Neural progenitor cell (in vitro differentiated cells): ENCODE results near the gene AJAP1. TPM values are rescaled to one million over a fixed set of nuclear protein-coding genes. Genes with fewer than 3 reads are reported as not detected.

Experiments used
- DNase-seq: peaks from one replicate; pipeline ENCODE4 v3.0.0-alpha.2; 2016; ENCODE audit warnings: low spot score
- H2AFZ ChIP-seq: fragments of 200-600 bp; sonication (generic); replicated peaks from 2 replicates; pipeline ENCODE4 v1.6.1; 2016; ENCODE audit warnings: antibody characterized with exemption
- H3F3A ChIP-seq: fragments of 200-600 bp; sonication (generic); 2 replicates; pipeline ENCODE4 v1.6.1; 2016; ENCODE audit warnings: antibody characterized with exemption, low read depth
- H3K27ac ChIP-seq: fragments of 200-600 bp; sonication (generic); 2 replicates; pipeline ENCODE4 v1.5.1; 2016; ENCODE audit warnings: mild to moderate bottlenecking
- H3K27me3 ChIP-seq: fragments of 200-600 bp; sonication (generic); 2 replicates; pipeline ENCODE4 v1.6.1; 2016; ENCODE audit warnings: mild to moderate bottlenecking, moderate library complexity
- H3K36me3 ChIP-seq: fragments of 200-600 bp; sonication (generic); 2 replicates; pipeline ENCODE4 v1.5.1; 2016
- H3K4me1 ChIP-seq: fragments of 200-600 bp; sonication (generic); 2 replicates; pipeline ENCODE4 v1.6.1; 2016; ENCODE audit warnings: mixed run types
- H3K4me2 ChIP-seq: fragments of 200-600 bp; sonication (generic); 2 replicates; pipeline ENCODE4 v1.6.1; 2016
- H3K4me3 ChIP-seq: fragments of 200-600 bp; sonication (generic); 2 replicates; pipeline ENCODE4 v1.5.1; 2016
- H3K79me2 ChIP-seq: fragments of 200-600 bp; sonication (generic); 2 replicates; pipeline ENCODE4 v1.6.1; 2016; ENCODE audit warnings: low read depth
- H3K9ac ChIP-seq: fragments of 200-600 bp; sonication (generic); 2 replicates; pipeline ENCODE4 v1.6.1; 2016
- H3K9me3 ChIP-seq: fragments of 200-600 bp; sonication (generic); 2 replicates; pipeline ENCODE4 v1.5.1; 2016; ENCODE audit warnings: low read depth
- H4K20me1 ChIP-seq: fragments of 200-600 bp; sonication (generic); 2 replicates; pipeline ENCODE4 v1.6.1; 2016; ENCODE audit warnings: low read depth
- H3K27ac Mint-ChIP-seq: 3 replicates; pipeline ENCODE4 v1.8.0; 2021; ENCODE audit warnings: mixed read lengths
- H3K27me3 Mint-ChIP-seq: 2 replicates; pipeline ENCODE4 v1.8.0; 2022; ENCODE audit warnings: low read depth, mild to moderate bottlenecking, inconsistent platforms, moderate library complexity, mixed read lengths; ENCODE audit not compliant: insufficient read depth
- H3K36me3 Mint-ChIP-seq: 3 replicates; pipeline ENCODE4 v1.8.0; 2021; ENCODE audit warnings: mixed read lengths
- H3K4me1 Mint-ChIP-seq: 3 replicates; pipeline ENCODE4 v1.8.0; 2021; ENCODE audit warnings: mixed read lengths
- H3K4me3 Mint-ChIP-seq: 3 replicates; pipeline ENCODE4 v1.8.0; 2021; ENCODE audit warnings: mild to moderate bottlenecking, moderate library complexity, mixed read lengths
- H3K9me3 Mint-ChIP-seq: 3 replicates; pipeline ENCODE4 v1.8.0; 2020; ENCODE audit warnings: mixed read lengths
- CTCF ChIP-seq: fragments of 200-600 bp; sonication (generic); IDR thresholded peaks from 2 replicates; pipeline ENCODE4 v1.5.1; 2017; ENCODE audit warnings: antibody characterized with exemption, mild to moderate bottlenecking
- EZH2 ChIP-seq: fragments of 200-600 bp; sonication (generic); IDR thresholded peaks from 2 replicates; pipeline ENCODE4 v1.6.1; 2017; ENCODE audit warnings: antibody characterized with exemption, mild to moderate bottlenecking, moderate library complexity
- EZH2phosphoT487 ChIP-seq: fragments of 200-600 bp; sonication (generic); IDR thresholded peaks from 2 replicates; pipeline ENCODE4 v1.6.1; 2017; ENCODE audit warnings: antibody characterized with exemption
- total RNA-seq: library from RNA; depleted of rRNA; stranded (reverse); fragments of >200 nt; gene quantifications from 2 replicates; pipeline ENCODE4 v1.2.3, GENCODE V29; 2015; ENCODE audit warnings: low replicate concordance

The AJAP1 gene
- total RNA-seq, 1 donor from 2014 or later, result 0.21 TPM

DNA sequence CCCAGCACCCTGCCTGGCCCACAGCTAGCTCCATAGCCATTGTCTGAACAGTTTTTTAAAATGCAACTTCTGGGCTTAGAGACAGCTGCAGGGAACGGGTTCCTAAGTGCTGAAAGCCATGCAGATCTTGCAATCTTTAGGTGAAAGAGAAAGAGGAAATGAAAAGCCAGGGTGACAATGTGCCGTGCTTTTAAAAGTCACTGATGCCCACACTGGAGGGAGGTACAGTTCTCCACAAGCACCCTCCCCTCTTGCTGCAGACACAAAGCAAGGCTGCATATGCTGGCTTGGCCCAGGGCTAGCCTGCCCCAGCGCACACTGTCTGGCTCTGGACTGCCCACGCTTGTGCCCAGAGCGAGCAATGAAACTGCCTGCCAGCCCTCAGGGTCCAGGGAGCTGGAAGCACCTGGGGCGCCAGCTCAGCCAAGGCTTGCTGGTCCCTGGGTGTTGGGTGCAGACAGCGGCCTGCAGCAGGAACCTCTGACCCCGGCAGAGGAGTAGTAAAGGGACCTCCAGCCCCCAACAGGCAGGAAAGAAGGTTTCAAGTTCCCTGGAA lies 70.4 kb downstream of the AJAP1 start:
- Histone ChIP-seq H3K4me2 (no peak overlapping the region), H3K4me1 (peaks cover 3% of the 10 kb centered on the region), H3K27ac (no peak overlapping the region), H3K9me3 (no peaks in the 10 kb centered on the region), H3K36me3 (no peaks in the 10 kb centered on the region), H2AFZ (no peak overlapping the region), H3K9ac (no peak overlapping the region), H3K4me3 (no peak overlapping the region), H3F3A (no peaks in the 10 kb centered on the region), H3K27me3 (no peaks in the 10 kb centered on the region), H3K79me2 (no peaks in the 10 kb centered on the region), H4K20me1 (no peaks in the 10 kb centered on the region)
- no peak for TF ChIP-seq EZH2
- no peak for TF ChIP-seq EZH2phosphoT487
- TF ChIP-seq CTCF, result no peak
- Mint-ChIP-seq H3K4me3 (no peak overlapping the region), H3K27ac (no peak overlapping the region), H3K27me3 (peaks cover 11% of the 10 kb centered on the region), H3K36me3 (peaks cover 5% of the 10 kb centered on the region), H3K4me1 (peaks cover 11% of the 10 kb centered on the region), H3K9me3 (no peaks in the 10 kb centered on the region)
- DNase-seq, result no peak

GRCh38 chr1:4725416-4725815 lies 71.0 kb downstream of the AJAP1 start:
- peaks cover 5% of the 10 kb centered on the region for H3K36me3 Mint-ChIP-seq
- Histone ChIP-seq H2AFZ (no peak overlapping the region), H3K9ac (no peak overlapping the region), H3K4me2 (no peak overlapping the region), H3K27me3 (no peaks in the 10 kb centered on the region), H3K4me3 (no peak overlapping the region), H3K36me3 (no peaks in the 10 kb centered on the region), H3K4me1 (peaks cover 6% of the 10 kb centered on the region), H4K20me1 (no peaks in the 10 kb centered on the region), H3K79me2 (no peaks in the 10 kb centered on the region), H3K27ac (no peak overlapping the region), H3F3A (no peaks in the 10 kb centered on the region), H3K9me3 (no peaks in the 10 kb centered on the region)
- no peaks in the 10 kb centered on the region for H3K9me3 Mint-ChIP-seq
- H3K27me3 Mint-ChIP-seq, result peaks cover 11% of the 10 kb centered on the region
- H3K4me3 Mint-ChIP-seq, result no peak overlapping the region
- TF ChIP-seq EZH2 (no peak), CTCF (no peak), EZH2phosphoT487 (no peak)
- no peak overlapping the region for H3K27ac Mint-ChIP-seq
- no peak for DNase-seq
- peaks cover 17% of the 10 kb centered on the region for H3K4me1 Mint-ChIP-seq

GRCh38 chr1:4726620-4727341 lies 72.4 kb downstream of the AJAP1 start:
- Mint-ChIP-seq H3K27ac (no peak overlapping the region), H3K9me3 (no peaks in the 10 kb centered on the region), H3K27me3 (peaks cover 11% of the 10 kb centered on the region), H3K4me3 (no peak overlapping the region), H3K36me3 (peaks cover 2% of the 10 kb centered on the region), H3K4me1 (peaks cover 17% of the 10 kb centered on the region)
- TF ChIP-seq CTCF (no peak), EZH2 (no peak), EZH2phosphoT487 (no peak)
- Histone ChIP-seq H3K27ac (no peak overlapping the region), H3K27me3 (no peaks in the 10 kb centered on the region), H3F3A (no peaks in the 10 kb centered on the region), H3K4me2 (no peak overlapping the region), H4K20me1 (no peaks in the 10 kb centered on the region), H2AFZ (no peak overlapping the region), H3K36me3 (no peaks in the 10 kb centered on the region), H3K79me2 (no peaks in the 10 kb centered on the region), H3K4me1 (peaks cover 6% of the 10 kb centered on the region), H3K9ac (no peak overlapping the region), H3K4me3 (no peak overlapping the region), H3K9me3 (no peaks in the 10 kb centered on the region)
- DNase-seq, result no peak
